GM15510 (cell line): ENCODE results near the gene IL4R.

ENCODE experiments used
- POLR2A ChIP-seq: IDR thresholded peaks from 3 replicates; pipeline ENCODE4 v1.6.1; 2011; ENCODE audit warnings: borderline replicate concordance; ENCODE audit not compliant: insufficient read length; ENCODE audit errors: extremely low read depth

Gene IL4R

DNA sequence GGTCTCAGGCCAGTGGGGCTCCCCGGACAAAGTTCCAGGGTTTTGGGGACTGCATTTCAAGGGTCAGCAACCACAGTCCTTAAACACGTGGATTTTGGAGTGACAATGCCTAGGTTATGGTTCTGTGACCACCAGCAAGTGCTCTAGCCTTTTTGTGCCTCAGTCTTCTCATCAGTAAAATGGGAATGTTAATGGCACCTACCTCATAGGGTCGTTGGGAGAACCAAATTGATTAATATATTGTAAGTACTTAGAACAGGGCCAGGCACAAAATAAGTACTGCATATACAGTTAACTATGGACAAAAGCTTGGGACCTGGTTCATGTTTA, 13.8 kb downstream of the IL4R start:
- no peak for TF ChIP-seq POLR2A

- TF ChIP-seq POLR2A = no peak
Observed at GRCh38 chr16:27328937-27329336, 15.2 kb downstream of the IL4R start.

- no peak for TF ChIP-seq POLR2A
Observed at GRCh38 chr16:27330542-27330941, 16.8 kb downstream of the IL4R start.

DNA sequence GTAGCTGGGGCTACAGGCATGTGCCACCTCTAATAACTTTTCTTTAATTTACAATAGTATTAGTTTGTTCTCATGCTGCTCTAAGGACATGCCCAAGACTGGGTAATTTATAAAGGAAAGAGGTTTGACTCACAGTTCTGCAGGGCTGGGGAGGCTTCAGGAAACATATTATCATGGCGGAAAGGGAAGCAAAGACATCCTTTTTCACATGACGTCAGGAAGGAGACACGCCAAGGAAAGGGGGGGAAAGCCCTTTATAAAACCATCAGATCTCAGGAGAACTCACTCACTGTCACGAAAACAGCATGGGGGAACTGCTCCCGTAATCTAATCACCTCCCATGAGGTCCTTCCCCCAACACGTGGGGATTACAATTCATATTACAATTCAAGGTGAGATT, 18.3 kb downstream of the IL4R start:
- TF ChIP-seq POLR2A = no peak

- TF ChIP-seq POLR2A = no peak
Observed at GRCh38 chr16:27333104-27333503, 19.3 kb downstream of the IL4R start.

DNA sequence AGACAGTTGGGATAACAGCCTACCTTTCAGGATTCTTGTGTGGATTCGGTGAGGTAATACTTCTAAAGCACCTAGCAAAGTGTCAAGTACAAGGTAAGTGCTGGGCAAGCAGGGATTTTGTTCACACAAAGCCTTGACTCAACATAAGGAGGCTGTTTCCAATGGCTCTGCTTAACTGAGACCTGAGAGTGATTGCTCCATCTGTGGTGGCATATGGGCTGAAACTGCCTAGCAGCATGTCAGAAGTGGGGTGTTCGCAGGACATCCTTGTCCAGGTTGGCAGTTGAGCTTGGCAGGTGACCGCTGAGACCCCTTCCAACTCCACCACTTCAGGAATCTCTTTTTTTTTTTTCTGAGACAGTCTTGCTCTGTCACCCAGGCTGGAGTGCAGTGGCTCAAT, 19.8 kb downstream of the IL4R start:
- TF ChIP-seq POLR2A = no peak

GRCh38 chr16:27334192-27334764, 20.5 kb downstream of the IL4R start:
- TF ChIP-seq POLR2A = no peak

GRCh38 chr16:27334838-27335237, 21.1 kb downstream of the IL4R start:
- TF ChIP-seq POLR2A = no peak

GRCh38 chr16:27335349-27336053, 21.7 kb downstream of the IL4R start:
- no peak for TF ChIP-seq POLR2A

- no peak for TF ChIP-seq POLR2A
Observed at GRCh38 chr16:27337024-27337423, 23.2 kb downstream of the IL4R start.

GRCh38 chr16:27339180-27339579, 25.4 kb downstream of the IL4R start:
- TF ChIP-seq POLR2A = no peak

DNA sequence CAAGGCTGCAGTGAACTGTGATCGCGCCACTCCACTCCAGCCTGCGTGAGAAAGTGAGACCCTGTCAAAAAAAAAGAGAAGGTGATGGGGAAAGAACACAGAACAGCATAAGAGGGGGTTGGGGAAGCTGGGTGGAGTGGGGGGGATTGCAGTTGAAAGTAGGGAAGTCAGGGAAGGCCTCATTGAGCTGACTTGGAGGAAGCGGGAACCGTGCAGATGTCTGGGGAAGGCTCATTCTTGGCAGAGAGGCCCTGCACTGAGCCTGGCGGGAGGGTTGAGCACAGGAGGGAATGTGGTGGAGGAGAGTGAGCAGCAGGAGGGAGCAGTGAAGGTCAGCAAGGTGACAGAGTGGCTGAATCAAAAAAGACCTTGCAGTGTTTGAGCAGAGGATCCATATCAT, 26.9 kb downstream of the IL4R start:
- TF ChIP-seq POLR2A = no peak

- no peak for TF ChIP-seq POLR2A
Observed at GRCh38 chr16:27341549-27341948, 27.8 kb downstream of the IL4R start.

DNA sequence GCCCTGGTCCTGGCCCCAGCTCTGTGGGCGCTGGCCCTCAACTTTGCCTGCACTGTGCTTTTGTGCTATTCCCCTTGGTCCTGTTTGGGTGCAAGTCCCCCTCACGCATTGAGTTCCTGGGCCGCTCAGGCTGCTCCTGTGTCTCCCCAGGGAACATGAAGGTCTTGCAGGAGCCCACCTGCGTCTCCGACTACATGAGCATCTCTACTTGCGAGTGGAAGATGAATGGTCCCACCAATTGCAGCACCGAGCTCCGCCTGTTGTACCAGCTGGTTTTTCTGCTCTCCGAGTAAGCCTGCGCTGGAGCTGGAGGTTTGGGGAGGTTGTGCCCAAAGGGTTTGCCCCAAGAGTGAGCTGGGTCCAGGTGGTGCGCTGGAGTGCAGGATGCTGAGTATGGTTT, 28.2 kb downstream of the IL4R start:
- TF ChIP-seq POLR2A = no peak

- TF ChIP-seq POLR2A = no peak
Observed at GRCh38 chr16:27344721-27345120, 30.9 kb downstream of the IL4R start.

- no peak for TF ChIP-seq POLR2A
Observed at GRCh38 chr16:27345201-27345600, 31.4 kb downstream of the IL4R start.
